Memory B cell (primary cell): Measurements from ENCODE around the gene TRAPPC3.
"Not testable (repeated sequence)": the region's sequence is repeated elsewhere in the genome, so short reads cannot be mapped to it uniquely, and the experiment has no call there.

Source experiments
- ATAC-seq: fragments of 150-1000 bp; cut with Tn5 transposase; 2 replicates; pipeline ENCODE4 v1.10.0; 2021; ENCODE audit warnings: low read depth, mild to moderate bottlenecking, moderate library complexity
- DNase-seq, 2 donors: peaks; one replicate each; pipeline ENCODE4 v3.0.0; 2022; ENCODE audit warnings: low spot score in 2 of 2
- H3K27ac Mint-ChIP-seq: one replicate; pipeline ENCODE4 v1.8.0; 2022; ENCODE audit warnings: mild to moderate bottlenecking, moderate library complexity, mixed read lengths
- H3K27me3 Mint-ChIP-seq: one replicate; pipeline ENCODE4 v1.8.0; 2022; ENCODE audit warnings: mixed read lengths
- H3K36me3 Mint-ChIP-seq: one replicate; pipeline ENCODE4 v1.8.0; 2022; ENCODE audit warnings: mild to moderate bottlenecking, mixed read lengths
- H3K4me1 Mint-ChIP-seq: one replicate; pipeline ENCODE4 v1.8.0; 2022; ENCODE audit warnings: mixed read lengths
- H3K4me3 Mint-ChIP-seq: one replicate; pipeline ENCODE4 v1.8.0; 2022; ENCODE audit warnings: mild to moderate bottlenecking, moderate library complexity, mixed read lengths
- H3K9me3 Mint-ChIP-seq: one replicate; pipeline ENCODE4 v1.8.0; 2022; ENCODE audit warnings: mixed read lengths

TRAPPC3 gene

DNA sequence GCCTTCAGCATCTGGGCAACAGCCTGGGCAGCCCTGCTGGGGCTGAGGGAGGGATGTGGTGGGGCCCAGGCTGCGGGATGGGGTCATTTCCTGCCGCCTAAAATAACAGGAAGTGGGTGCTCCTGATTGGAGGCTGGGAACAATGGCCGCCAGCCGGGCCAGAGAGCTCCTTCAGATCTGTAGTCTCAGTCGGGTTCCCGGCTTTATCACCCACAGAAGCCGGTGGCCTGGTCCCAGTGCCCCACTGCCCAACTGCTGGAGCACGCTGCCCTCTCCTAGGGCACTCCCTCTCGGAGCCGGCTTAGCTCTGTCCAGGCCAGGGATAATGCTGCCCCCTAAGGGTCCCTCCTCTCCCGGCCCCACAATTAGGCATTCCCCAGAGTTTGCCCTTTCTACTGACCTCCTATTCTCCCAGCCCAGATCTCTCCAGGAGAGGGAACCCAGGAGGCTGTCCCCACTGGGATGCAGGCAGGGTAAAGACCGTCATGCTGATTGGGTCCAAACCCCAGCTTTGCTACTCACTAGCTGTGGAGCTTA lies 11.7 kb upstream of the TRAPPC3 start:
- Mint-ChIP-seq H3K27me3 (no peaks in the 10 kb centered on the region), H3K9me3 (no peaks in the 10 kb centered on the region), H3K27ac (peak overlapping the region; percentile 96), H3K4me3 (peak overlapping the region; percentile 70), H3K4me1 (peaks cover 53% of the 10 kb centered on the region), H3K36me3 (peaks cover 3% of the 10 kb centered on the region)
- no peak for DNase-seq
- no peak for ATAC-seq

DNA sequence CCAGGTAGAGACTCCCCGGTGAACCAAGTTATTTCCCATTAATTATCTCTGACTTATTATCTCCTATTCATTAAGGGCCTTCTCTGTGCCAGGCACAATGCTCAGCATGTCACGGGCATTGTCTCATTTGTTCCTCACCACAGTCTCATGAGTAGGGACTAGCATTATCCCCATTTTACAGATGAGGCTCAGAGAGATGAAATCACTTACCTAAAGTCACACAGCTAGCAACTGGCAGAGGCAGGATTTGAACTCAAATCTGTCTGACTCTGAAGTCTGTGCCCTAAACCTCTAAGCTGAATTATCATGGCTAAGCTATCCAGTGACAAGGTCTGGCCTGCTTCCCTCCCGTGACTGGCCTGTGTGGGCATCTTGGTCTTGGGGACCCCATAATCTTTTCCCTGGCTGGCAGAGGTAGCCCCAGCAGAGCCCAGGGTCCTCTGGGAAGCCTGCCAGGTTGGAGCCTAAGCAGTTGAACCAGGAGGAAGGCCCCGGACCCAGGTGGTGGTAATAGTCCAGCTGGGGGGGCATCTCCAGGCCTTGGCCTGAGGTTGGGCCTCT lies 11.2 kb upstream of the TRAPPC3 start:
- DNase-seq (no peak), ATAC-seq (no peak)
- Mint-ChIP-seq H3K27ac (peak overlapping the region; percentile 96), H3K27me3 (no peaks in the 10 kb centered on the region), H3K9me3 (no peaks in the 10 kb centered on the region), H3K4me3 (peak overlapping the region; percentile 13), H3K4me1 (peaks cover 53% of the 10 kb centered on the region), H3K36me3 (peaks cover 3% of the 10 kb centered on the region)

DNA sequence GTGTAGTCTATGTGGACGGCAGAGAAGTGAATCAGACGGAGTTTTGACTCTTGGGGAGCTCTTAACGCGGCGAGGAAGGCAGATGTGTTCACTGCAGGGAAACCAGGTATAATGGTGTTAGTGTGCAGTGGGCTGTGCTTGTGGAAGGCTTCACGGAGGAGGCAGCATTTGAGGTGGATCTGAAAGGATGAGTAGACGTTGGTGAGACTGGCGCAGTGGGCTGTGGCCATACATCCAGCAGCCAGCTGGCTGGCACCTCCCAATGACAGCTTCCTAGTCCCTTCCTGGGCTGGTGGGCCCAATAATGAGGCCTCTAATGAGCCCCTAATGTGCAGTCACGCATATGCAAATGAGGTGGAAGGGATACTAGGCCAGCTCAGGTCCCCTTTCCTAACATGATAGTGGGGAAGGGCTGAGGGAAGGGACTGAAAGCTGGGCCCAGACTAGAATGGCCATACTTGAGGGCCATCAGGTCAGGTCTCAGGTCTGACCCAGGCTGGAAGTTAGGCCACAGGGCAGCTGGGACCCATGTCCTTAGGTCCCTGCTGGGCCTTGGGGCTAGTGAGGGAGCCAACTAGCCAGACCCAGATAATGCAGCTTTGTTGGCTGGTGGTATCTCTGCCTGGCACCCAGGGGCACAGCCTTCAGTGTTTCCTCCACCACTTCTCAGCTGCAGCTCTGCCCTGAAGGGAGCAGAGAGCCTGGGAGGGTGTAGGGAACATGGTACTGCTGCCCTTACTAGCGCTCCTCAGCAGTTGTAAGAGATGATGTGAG lies 10.5 kb upstream of the TRAPPC3 start:
- Mint-ChIP-seq H3K27ac (peak overlapping the region; percentile 96), H3K27me3 (no peaks in the 10 kb centered on the region), H3K4me3 (no peak overlapping the region), H3K36me3 (peaks cover 3% of the 10 kb centered on the region), H3K4me1 (peaks cover 53% of the 10 kb centered on the region), H3K9me3 (no peaks in the 10 kb centered on the region)
- DNase-seq (no peak), ATAC-seq (no peak)

DNA sequence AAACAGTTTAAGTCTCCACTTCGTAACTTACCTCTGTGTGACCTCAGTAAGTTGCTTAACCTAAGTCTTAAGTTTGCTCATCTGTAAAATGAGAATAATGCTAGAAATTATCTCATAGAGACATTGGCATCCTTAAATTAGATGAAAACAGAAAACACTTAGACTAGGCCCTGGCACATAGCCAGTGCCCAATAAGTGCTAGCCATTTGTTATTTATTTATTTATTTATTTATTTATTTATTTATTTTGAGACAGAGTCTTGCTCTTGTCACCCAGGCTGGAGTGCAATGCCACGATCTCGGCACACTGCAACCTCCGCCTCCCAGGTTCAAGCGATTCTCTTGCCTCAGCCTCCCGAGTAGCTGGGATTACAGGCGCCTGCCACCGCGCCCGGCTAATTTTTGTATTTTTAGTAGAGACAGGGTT lies 9.6 kb upstream of the TRAPPC3 start:
- not testable (repeated sequence) for H3K36me3 Mint-ChIP-seq, H3K9me3 Mint-ChIP-seq, H3K4me3 Mint-ChIP-seq, ATAC-seq, H3K27me3 Mint-ChIP-seq, DNase-seq
- Mint-ChIP-seq H3K4me1 (peaks cover 48% of the 10 kb centered on the region), H3K27ac (peak overlapping the region; percentile 86)

DNA sequence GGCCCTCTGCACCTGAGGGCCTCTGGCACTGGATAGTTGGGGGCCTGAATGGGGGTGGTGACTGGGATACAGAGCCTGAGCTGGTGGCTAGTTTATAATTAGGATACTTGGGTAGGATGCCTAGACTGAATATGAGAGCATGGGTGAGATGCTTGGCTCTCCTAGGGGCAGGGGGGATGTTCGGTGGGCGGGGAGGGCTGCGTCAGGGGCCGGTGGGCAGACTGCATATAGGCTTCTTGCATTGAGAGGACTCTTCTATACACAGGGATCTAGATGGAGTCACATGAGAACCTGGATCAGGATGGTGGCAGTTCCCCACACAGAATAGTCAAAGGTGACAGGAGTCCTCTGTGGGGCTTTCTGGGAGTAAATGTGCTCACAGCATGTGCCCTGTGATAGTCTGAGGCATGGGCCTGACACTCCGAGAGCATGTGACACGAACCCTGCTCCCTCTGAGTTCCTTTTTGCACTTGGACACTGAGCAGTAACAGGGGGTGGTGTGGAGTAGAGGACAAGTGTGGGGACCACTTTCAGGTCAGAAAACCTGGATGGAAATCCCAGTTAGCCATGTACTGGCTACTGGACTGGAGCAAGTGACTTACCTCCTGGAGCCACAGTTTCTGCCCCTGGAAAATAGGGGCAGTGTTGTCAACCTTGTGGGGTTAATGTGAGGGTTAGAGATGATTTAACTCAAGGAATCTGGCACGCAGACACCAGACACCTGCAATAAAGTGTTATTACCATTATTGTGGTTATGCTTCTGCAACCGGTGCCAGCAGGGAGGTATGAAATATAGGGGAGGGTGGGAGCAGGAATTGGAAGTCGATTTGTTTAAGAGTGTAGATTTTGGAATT lies 8.9 kb upstream of the TRAPPC3 start:
- H3K4me3 Mint-ChIP-seq, result peak overlapping the region; percentile 88
- peaks cover 48% of the 10 kb centered on the region for H3K4me1 Mint-ChIP-seq

DNA sequence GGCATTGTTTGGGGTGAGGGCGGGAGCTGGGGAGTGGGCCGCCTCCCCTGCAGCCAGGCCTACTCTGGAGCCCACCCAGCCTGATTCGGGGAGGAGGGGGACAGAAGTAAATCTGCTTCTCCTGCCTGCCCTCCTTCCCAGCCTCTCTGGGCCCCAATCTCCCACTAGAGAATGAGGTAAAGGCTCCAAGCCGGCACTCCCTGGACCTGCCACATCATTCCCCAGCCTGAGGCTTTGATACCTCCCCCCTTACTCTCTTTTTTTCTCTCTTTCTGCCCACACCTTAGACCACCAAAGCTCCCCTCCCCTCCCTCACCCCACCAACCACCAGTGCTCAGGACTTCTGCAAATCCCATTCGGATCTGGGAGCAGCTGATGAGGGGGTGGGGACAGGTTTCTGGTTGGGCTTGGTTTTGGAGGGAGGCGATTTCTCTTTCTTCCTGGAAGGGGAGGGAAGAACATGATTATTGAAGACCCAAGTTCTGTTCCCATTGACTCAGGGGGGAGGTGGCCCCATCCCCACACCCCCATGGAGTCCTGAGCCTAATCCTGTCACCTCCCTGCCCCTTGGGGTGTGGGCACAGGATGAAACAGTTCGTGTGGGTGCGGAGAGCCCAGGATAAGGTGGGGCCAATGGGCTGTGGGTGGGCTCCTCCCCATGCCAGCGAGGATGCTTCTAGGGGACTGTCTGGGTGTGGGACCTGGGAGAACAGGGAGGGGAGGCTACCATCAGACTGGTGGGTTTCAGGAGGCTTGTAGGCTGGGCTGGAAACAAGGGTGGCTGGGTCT lies 8.0 kb upstream of the TRAPPC3 start:
- no peaks in the 10 kb centered on the region for H3K27me3 Mint-ChIP-seq
- peak overlapping the region; percentile 88 for H3K4me3 Mint-ChIP-seq
- H3K9me3 Mint-ChIP-seq, result no peaks in the 10 kb centered on the region
- no peaks in the 10 kb centered on the region for H3K36me3 Mint-ChIP-seq
- peak overlapping the region; percentile 86 for H3K27ac Mint-ChIP-seq
- DNase-seq, result no peak
- ATAC-seq, result no peak
- H3K4me1 Mint-ChIP-seq, result peaks cover 44% of the 10 kb centered on the region

More for the DNA sequence above, 8.9 kb upstream of the TRAPPC3 start:
- peak overlapping the region; percentile 86 for H3K27ac Mint-ChIP-seq
- no peaks in the 10 kb centered on the region for H3K36me3 Mint-ChIP-seq
- ATAC-seq (no peak), DNase-seq (no peak)
- no peaks in the 10 kb centered on the region for H3K9me3 Mint-ChIP-seq
- H3K27me3 Mint-ChIP-seq, result no peaks in the 10 kb centered on the region

DNA sequence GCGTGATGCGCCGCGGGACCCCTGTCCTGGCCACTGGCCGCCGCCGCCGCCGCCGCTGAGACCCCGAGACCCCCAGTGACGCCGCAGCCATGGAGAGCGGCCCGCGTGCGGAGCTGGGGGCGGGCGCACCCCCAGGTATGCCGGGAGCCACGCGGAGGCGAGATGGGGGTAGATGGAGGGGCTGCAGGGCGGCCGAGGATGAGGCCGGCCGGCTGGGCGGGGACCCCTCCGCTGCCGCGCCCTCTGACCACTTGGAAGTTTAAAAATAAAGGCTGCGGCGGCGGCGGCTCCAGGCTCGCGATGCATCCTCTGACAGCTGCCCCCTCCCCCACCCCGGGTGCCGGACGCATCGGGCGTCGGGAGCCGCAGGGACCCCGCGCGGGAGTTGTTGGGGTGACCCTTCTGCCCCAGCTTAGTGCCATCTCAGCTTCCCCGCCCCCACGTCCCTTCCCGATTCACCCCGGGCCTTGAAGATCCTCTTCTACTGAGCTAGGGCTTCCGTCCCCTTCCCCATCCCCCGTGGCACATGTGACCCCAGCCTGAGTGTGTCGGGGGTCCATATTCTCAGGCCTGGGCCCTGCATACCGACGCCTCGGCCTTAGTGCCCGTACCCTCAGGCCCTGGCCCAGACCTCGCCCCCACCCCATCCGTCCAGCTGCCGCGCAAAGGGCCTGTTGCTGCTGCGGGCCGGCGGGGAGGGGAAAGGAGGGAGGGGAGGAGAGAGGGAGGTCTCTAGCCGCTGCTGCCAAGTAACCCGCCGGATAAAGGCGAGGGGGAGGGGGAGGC lies 7.2 kb upstream of the TRAPPC3 start:
- ATAC-seq, result no peak
- H3K4me1 Mint-ChIP-seq, result peaks cover 42% of the 10 kb centered on the region
- H3K27me3 Mint-ChIP-seq, result no peaks in the 10 kb centered on the region
- H3K4me3 Mint-ChIP-seq, result peak overlapping the region; percentile 88
- peak overlapping the region; percentile 86 for H3K27ac Mint-ChIP-seq
- H3K36me3 Mint-ChIP-seq, result no peaks in the 10 kb centered on the region
- peak in 1 of 2 donors; percentile 49 for DNase-seq
- no peaks in the 10 kb centered on the region for H3K9me3 Mint-ChIP-seq

DNA sequence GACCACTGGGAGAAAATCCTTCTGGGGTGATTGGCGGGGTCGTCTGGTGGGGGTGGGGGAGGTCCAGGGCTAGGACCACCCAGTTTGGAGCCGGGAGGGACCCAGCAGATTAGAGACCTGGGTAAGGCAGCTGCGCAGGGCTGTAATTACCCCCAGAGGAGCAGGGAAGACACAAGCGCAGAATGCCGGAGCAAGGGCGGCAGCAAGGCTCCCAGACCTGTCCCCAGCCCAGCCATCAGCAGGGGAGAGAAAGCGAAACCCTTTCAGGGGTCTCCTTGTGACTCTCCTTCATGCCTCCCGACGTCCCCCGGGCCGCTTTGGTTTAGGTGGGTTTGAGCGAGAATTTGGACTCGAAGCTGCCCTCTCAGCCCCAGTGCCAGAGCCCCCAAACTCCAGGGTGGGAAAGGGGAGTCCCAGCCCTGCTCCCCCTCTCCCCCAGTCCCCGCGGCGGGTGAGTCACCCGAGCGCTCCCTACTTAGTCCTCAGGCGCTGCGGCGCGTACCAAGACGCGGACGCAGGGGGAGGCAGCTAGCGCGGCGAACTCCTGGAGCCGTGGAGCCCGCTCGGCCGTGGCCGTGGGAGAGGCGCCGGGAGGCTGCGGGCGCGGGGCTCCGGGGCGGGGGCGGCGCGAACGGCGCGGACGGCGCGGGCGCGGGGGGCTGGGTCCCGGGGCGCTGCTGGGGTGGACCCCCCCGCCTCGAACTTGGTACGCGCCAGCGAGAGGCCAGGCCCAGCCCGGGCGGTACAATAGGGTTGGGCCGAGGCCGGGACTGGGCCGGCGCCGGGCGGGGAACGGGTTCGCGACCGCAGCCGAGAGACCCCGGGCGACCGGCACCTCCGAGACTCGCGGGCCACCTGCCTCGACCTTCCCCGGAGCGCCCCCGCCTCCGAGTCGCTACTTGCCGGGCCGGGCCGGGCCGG lies 6.4 kb upstream of the TRAPPC3 start, which contains the start of gene MAP7D1:
TSS of gene MAP7D1 (plus strand) at position 753 of the 921 bp plus-strand sequence. CDS start 258 bp downstream, outside the sequence.
- peak within 1 kb of the TSS; percentile 90 for H3K4me3 Mint-ChIP-seq
- no peaks in the 10 kb centered on the region for H3K9me3 Mint-ChIP-seq
- peaks cover 44% of the 10 kb centered on the region for H3K4me1 Mint-ChIP-seq
- DNase-seq (peak; percentile 80 to 89), ATAC-seq (peak; percentile 83)
- H3K27ac Mint-ChIP-seq, result peak within 1 kb of the TSS; percentile 97
- H3K36me3 Mint-ChIP-seq, result no peaks in the 10 kb centered on the region
- no peaks in the 10 kb centered on the region for H3K27me3 Mint-ChIP-seq

DNA sequence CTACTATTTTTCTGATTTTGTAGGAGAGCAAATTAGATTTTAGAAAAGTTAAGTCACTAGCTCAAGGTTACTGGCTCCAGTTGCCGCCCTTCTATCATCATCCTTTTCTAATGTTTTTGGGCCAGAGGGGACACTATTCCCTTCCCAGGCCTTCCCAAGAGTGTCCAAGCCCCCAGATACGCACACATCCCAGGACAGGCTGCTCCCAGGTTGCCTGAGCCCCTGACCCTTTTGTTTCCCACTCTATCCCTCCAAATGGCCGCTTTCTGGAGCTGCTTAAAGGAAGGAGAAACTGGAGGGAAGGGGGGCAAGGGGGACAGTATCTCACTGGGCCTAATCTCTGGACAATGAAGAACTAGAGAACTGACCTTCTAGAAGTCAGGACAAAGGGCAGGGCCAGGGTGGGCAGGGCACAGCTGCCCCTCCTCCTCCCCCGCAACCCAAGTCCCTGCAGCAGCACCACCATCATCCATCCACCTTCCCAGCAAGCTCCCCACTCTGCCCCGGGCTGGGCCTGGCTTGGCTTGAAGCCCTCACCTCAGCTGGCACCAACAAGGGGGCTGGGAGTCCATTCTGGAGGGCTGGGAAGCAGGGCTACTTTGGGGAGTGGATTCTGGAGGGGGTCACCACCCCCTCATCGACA lies 5.6 kb upstream of the TRAPPC3 start:
- ATAC-seq (no peak), DNase-seq (no peak)
- Mint-ChIP-seq H3K27me3 (no peaks in the 10 kb centered on the region), H3K4me3 (peak overlapping the region; percentile 90), H3K4me1 (peaks cover 45% of the 10 kb centered on the region), H3K9me3 (no peaks in the 10 kb centered on the region), H3K36me3 (no peaks in the 10 kb centered on the region), H3K27ac (peak overlapping the region; percentile 97)

DNA sequence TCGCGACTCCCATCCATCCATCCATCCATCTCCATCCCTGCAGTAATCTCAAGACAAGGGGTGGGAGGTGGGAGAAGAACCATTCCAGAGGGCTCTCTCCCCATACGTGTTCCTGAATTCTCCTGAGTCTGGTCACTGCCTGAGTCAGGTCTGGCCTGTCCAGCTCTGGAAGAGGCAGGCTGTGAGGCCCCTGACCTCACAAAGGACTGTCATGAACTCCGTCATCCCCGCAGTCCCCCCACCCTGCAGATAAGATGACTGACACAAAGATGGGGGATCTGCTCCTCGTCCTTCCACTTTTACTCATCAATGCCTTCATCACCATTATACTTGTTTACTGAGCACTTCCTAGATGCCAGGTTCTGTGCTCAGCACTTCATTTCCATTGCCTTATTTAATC lies 5.0 kb upstream of the TRAPPC3 start:
- Mint-ChIP-seq H3K27ac (peak overlapping the region; percentile 97), H3K27me3 (no peaks in the 10 kb centered on the region), H3K4me1 (peaks cover 41% of the 10 kb centered on the region), H3K36me3 (no peaks in the 10 kb centered on the region), H3K4me3 (peak overlapping the region; percentile 90), H3K9me3 (no peaks in the 10 kb centered on the region)
- no peak for ATAC-seq
- no peak for DNase-seq

DNA sequence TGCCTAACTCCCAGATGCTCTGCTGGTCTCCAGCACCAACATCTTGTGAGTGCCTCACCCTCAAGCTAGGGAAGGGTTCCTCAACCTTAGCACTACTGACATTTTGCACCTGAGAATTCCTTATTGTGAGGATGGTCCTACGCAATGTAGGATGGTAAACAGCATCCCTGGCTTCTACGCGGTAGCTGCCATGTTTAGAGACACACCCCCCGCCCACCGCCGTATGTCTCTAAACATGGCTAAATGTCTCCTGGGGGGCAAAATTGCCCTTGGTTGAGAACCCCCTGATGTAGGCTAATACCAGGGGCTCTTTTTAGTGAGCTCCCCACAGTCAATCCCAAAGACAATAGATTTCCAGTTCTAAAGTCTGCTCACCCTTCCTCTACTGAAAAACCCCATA lies 4.2 kb upstream of the TRAPPC3 start:
- H3K4me1 Mint-ChIP-seq, result peaks cover 37% of the 10 kb centered on the region
- no peaks in the 10 kb centered on the region for H3K9me3 Mint-ChIP-seq
- ATAC-seq, result no peak
- H3K27me3 Mint-ChIP-seq, result no peaks in the 10 kb centered on the region
- DNase-seq, result no peak
- no peaks in the 10 kb centered on the region for H3K36me3 Mint-ChIP-seq
- no peak overlapping the region for H3K4me3 Mint-ChIP-seq
- no peak overlapping the region for H3K27ac Mint-ChIP-seq

DNA sequence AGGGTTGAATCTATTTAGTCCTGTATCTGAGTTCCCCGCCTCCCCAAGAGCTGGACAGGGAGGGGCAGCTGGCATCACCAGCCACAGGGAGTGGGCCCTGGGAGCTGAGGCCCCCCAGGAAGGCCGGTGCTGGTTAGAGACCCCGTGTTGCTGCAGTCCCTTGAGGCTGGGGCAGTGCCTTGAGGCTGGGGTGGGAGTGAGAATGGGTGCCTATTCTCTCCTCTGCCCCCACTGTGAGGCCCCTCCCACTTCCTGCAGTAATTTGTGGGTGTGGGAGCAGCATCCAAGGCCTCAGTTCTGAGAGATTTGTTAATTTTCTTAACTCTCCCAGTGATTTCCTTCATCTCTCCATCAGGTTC lies 2.5 kb upstream of the TRAPPC3 start:
- peak overlapping the region; percentile 96 for H3K27ac Mint-ChIP-seq
- no peak for DNase-seq
- no peak for ATAC-seq

More for the DNA sequence above, 2.5 kb upstream of the TRAPPC3 start:
- H3K9me3 Mint-ChIP-seq, result no peaks in the 10 kb centered on the region
- no peaks in the 10 kb centered on the region for H3K27me3 Mint-ChIP-seq
- peaks cover 1% of the 10 kb centered on the region for H3K36me3 Mint-ChIP-seq
- peaks cover 29% of the 10 kb centered on the region for H3K4me1 Mint-ChIP-seq
- peak overlapping the region; percentile 50 for H3K4me3 Mint-ChIP-seq
